GM21367 (cell line): Measurements from ENCODE around the gene FCN3.

Source experiments
- ATAC-seq: cut with Tn5 transposase; IDR thresholded peaks from one replicate; pipeline ENCODE4 v1.9.1; 2021; ENCODE audit not compliant: unreplicated experiment

Gene FCN3

DNA sequence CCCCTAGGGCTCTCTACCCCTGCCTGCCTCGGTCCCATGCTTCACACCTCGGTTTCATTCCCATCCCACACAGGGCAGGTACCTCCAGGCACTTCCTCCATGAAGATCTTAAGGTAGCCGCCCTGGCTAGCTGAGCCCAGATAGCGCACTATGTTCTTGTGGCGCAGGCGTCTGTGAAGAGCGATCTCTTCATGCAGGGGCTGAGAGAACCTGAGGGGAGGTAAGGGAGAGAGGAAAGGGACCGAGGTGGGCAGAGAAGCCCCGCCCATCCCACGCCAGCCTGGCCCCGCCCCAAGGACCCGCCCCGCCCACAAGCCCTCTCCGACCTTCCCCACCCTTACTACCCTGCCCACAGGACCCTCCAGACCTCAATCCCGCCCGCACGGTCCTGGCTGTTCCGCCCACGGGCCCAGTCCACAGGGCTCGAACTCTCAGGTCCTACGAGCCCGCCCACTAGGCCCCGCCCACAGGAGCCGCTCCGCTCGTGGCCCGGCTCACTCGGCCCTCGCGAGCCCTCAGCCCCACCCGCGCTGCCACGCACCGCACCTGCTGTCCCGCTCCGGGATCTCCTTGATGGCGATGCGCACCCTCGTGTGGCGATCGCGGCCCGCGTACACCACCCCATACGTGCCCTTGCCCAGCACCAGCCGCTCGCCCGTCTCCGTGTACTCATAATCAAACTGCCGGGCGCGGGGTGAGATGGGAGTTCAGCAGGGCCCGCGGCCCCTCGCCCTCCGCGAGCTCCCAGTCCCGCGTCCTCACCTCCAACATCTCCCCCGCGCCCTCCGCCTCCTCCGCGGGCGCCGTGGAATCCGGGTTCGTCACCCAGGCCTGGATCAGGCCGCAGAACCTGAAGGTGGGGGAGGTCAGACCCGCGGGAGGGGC is 14.2 kb downstream of the FCN3 start:
- ATAC-seq = no peak

GRCh38 chr1:27359822-27360158 is 14.8 kb downstream of the FCN3 start:
- ATAC-seq = no peak

DNA sequence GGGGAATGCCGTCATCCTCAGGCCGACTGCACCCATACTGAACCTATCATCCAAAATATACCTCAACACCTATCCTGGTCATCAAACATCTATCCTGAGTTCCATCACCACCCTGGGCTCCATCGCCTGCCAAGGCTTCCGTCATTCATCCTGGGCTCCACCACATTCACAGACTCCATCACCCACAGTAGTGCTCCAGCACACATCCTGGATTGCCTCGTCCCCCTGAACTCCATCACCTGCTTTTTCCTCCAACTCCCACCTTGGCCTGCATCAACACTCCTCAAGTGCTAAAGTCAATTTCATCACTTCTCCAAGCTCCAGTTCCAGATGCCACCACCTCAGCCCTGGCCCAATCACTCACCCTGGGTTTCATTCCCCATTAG is 15.7 kb downstream of the FCN3 start:
- no peak for ATAC-seq

- ATAC-seq = no peak
These were observed 16.3 kb downstream of the FCN3 start for GRCh38 chr1:27358038-27358927.

- no peak for ATAC-seq
These were observed 17.2 kb downstream of the FCN3 start for GRCh38 chr1:27357281-27358037.

DNA sequence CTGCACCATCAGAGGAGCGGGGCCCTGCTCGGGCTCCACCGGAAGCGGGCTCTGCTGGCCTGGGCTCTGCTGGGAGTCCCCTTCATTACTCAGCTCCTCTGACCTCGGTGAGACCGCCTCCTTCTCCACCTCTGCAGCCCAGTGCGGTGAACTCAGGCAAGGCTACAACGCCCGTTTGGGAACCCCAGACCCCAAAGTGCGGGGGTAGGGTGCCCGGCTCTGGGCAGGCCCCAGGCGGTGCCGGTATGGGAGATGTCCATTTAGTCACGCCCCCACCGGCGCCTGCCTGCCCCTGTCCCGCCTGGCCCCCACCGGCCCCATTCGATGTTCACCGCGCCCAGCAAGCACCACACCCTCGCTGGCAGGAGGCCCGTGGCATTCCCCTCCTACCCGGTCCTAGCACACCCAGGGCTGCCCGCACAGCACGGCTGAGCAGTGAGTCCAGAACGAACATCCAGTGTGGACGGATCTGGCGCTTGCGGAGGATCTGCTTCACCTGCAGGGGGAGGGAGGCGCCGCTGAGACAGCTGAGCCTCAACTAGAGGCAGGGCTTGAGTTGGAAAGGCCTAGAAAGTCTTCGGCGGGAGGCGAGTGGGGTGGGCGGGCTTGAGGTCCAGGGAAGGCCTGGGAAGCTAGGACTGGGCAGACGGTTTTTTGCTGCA is 17.9 kb downstream of the FCN3 start:
- no peak for ATAC-seq

- ATAC-seq = no peak
These were observed 18.4 kb downstream of the FCN3 start for GRCh38 chr1:27356277-27356618.

DNA sequence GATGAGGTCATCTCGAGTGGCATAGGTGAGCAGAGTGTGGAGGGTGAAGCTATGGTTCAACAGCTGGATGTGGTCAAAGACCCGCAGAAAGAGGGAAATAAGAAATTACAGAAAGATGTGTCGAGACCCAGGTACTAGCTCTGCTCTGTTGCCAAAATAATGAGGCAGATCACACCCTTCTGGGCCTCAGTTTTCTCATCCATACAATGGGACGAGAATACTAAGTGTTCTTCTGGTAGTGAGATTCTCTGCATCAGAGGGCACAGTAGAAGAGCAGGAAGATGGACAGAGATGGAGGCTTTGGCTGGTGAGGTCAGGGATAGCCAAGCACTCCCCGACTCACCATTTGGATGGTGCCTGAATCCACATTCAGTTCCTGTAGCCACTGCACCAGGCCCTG is 18.9 kb downstream of the FCN3 start:
- no peak for ATAC-seq

DNA sequence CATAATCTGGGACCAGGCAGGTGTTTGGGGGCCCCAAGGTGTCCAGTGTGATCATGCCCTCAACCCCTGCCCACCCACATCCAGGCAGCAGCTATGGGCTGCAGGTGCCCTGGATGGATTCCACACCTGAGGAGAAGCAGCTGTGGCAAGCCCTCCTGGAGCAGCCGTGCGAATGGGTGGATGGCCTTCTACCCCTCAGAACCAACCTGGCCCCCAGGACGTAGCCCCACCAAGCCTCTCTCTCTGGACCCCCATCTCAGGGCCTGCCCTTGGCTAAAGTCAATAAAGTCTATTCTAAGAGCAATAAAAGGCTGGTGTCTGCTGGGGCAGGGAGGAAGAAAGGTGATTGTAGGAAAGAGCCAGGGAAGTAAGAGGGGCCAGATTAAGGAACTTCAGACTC is 21.0 kb downstream of the FCN3 start:
- ATAC-seq = no peak

GRCh38 chr1:27353166-27353565 is 21.5 kb downstream of the FCN3 start:
- no peak for ATAC-seq

GRCh38 chr1:27351541-27352107 is 23.0 kb downstream of the FCN3 start:
- no peak for ATAC-seq

DNA sequence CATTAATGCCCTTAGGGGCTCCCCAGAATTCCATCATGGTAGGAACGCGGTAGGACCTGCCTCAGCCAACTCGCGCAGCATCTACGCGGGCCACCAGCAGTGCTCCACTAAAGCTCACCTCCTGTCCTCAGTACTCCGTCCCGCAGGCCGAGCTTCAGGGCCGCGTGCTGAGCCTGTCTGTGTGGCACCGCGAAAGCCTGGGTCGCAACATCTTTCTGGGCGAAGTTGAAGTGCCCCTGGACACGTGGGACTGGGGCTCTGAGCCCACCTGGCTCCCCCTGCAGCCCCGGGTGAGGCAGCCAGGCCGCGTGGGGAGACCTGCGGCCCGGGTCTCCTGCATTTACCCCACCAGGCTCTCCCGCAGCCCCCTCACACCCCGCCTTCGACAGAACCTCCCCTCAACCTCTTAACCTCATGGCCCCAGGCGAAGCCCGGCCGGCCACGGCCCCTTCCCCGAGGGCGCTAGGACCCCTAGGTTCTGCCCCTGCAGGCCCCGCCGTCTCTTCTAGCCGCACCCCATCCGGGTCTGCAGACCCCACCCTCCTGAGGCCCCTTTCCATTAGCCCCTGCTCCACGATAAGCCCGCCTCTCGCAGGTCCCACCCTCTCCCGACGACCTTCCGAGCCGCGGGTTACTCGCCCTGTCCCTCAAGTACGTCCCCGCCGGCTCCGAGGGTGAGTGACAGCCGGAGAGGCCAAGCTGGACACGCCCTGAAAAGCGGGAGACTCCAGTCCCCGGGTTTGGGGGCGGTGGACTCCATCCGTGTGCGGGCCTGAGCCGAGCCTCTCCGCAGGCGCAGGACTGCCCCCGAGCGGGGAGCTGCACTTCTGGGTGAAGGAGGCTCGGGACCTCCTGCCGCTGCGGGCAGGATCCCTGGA is 23.7 kb downstream of the FCN3 start:
- no peak for ATAC-seq

DNA sequence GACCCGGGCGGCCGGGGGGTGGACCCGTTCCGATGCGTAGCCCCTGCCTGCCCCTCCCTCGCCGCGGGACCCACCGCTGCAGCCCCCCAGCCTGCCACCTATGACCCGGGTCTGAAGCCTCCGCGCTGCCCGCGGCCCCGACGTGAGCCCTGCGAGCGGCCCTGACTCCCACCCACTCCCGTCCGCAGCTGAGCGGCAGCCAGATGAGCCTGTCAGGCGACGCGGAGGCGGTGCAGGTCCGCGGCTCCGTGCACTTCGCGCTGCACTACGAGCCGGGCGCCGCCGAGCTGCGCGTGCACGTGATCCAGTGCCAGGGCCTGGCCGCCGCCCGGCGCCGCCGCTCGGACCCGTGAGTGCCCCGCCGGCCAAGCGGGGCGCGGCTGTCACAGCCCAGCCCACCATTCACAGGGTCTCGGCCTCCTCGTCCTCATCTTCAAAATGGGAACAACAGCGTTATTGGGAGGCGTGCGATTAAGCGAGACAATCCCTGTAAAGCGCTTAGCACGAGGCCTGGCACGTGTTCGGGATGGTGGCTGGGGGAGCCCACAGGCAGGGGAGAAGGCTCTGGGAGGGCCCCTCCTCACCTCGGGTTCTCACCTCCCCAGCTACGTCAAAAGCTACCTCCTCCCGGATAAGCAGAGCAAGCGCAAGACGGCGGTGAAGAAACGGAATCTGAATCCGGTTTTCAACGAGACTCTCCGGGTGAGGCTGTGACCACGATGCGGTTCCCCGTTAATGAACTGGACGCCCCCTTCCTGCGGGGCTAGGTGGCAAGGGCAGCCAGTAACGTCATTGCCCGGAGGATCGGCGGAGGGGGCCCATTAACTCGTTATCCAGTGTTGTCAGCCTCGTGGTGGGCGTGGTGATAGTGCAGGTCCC is 24.6 kb downstream of the FCN3 start:
- ATAC-seq = no peak

- no peak for ATAC-seq
These were observed 25.5 kb downstream of the FCN3 start for GRCh38 chr1:27348861-27349783.

- no peak for ATAC-seq
These were observed 27.5 kb downstream of the FCN3 start for GRCh38 chr1:27346991-27347624.

- no peak for ATAC-seq
These were observed 28.3 kb downstream of the FCN3 start for GRCh38 chr1:27346357-27346756.

DNA sequence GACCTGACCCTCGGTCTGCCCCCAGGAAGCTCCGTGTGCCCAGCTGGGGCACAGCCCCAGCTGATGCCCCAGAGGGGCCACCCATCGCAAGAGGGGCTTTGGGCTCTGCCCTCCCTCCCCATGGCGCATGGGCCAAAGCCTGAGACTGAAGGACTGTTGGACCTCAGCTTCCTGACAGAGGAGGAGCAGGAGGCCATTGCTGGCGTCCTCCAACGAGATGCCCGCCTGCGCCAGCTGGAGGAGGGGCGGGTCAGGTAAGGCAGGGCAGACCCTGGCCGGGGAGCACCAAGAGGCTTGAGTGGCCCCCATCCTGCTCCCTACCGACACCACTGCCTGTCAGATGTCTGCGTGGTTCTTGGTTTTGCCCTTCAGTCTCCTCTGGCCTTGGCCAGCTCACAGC is 29.4 kb downstream of the FCN3 start:
- no peak for ATAC-seq
